ENCODE data around the gene TTI1.

The TTI1 gene

GRCh38 chr20:38054647-38055046 lies 21.4 kb upstream of the TTI1 start:
- no peak for DNase-seq (ENCODE audit: low spot score)

DNA sequence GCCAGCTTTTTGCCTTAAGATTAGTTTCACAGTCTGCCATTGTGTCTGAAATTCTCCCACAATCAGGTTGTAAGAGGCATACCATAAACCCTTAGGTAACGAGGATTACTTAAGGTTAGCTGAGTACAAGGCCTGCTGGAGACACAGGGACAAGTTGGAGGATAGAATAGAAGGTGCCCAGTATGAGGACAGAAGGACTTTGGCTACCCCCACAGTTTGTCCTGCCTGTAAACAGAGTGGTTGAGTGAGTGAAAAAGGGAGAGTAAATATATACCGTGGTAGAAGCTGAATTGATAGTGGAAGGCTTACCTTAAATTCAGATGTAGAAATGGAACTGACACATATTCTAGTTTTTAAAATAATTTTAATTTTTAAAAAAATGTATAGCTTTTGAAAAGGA lies 19.6 kb upstream of the TTI1 start:
- DNase-seq (ENCODE audit: low spot score) = no peak

DNA sequence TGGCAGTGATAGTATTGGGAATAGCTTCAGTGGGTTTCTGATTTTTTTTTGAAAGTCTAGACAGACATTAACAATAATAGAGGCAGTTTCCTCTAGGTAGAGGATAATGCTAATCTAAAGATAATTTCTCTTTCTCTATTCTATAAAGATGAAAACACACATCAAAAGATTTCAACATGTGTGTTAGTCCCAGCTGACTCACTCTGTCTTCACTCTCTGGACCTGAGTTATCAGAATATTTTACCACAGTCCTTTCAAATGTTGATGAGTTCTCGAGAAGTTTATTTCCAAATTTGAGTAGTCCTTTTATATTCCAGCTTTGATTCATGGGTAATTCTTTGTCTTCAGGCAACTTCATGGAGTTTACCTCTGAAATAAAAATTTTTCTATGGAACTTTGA lies 17.4 kb upstream of the TTI1 start:
- DNase-seq (ENCODE audit: low spot score) = no peak

DNA sequence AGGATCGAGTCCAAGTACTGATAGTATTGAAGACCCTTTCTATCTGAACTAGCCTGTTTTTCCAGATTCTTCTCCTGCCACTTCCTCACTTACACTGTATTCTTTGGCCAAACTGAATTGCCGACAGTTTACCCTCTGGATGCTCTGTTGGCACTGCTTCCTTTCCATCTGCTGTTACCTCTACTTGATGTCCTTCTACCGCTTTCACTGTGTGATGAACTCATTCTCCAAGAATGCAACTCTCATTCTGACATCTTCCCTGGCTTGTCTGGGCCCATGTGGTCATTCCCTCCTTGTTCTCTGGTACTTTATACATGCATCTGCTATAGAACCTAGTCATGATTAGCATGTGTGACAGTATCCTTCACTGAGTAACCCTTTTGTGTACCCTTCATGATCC lies 16.5 kb upstream of the TTI1 start:
- no peak for DNase-seq (ENCODE audit: low spot score)

DNA sequence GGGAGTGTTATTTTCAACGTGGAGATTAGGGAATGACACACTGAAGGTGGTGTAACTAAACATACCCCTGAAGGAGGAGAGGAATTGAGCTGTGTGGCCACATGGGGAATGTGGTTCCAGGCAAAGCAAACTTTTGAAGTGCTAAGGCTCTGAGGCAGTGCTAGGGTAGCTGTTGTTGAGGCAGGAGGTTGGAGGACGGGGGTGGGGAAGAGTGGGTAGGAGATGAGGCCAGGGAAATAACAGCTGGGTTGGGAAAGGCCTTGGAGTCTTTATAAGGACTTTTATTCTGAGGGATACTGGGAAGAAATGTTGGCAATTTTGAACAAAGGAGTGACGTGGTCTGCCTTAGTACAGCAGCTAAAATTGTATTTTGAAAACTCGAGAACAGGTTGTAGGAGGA lies 13.3 kb upstream of the TTI1 start:
- no peak for DNase-seq (ENCODE audit: low spot score)

GRCh38 chr20:38044685-38045084 lies 11.4 kb upstream of the TTI1 start:
- no peak for DNase-seq (ENCODE audit: low spot score)

DNA sequence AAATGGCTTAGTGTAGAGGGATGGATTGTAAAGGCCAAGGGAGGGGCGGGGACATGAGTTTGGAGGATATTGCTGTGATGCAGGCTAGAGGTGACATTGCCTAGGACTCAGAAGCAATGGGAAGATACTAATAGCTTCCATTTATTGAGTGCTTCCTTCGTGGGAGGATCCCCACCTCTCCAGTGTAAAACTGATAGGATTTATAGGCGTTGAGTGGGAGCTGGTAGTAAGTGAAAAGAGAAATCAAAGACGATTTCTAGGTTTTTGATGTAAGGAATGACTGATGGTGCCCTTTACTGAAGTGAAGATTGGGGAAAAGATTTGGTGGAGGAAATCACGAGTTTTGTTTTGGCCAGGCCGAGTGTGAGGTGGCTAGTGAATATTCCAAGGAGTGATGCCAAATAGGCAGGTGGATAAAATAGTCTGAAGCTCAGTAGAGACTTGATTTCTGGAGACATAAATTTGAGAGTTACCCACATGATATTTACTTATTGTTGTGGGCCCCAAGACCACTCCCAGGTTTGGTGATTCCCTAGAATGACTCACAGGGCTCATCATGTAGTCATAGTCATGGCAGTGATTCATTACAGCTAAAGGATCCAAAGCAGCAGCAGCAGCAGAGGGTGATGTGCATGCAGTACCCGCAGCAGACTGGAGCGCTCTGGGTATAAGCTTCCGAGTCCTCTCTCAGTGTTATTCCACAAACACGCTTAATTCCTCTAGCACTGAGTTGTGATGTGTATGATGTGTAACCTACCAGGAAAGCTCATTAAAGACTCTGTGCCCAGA lies 10.4 kb upstream of the TTI1 start:
- peak; percentile 40 for DNase-seq (ENCODE audit: low spot score)

- no peak for DNase-seq (ENCODE audit: low spot score)
Measured at GRCh38 chr20:38040276-38040675, 7.0 kb upstream of the TTI1 start.

GRCh38 chr20:38036366-38036765 lies 3.1 kb upstream of the TTI1 start:
- no peak for DNase-seq (ENCODE audit: low spot score)

DNA sequence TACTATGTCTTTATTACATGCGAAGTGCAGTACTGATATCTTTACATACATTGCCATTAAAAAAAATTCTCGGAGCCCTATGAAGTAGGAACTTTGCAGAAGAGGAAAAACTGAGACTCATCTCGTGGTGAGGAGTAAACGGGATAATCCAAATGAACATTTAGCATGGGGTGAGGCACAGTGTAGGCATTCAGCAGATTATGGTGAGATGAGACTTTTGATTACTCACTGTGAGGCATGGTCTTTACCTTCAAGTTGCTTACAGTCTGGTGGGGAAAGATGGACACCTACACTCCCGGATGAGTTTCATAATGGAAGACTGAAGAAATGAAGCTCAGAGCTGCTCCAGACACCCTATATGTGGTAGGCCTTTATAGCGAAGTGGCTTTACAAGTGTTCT lies 1.7 kb upstream of the TTI1 start:
- no peak for DNase-seq (ENCODE audit: low spot score)

DNA sequence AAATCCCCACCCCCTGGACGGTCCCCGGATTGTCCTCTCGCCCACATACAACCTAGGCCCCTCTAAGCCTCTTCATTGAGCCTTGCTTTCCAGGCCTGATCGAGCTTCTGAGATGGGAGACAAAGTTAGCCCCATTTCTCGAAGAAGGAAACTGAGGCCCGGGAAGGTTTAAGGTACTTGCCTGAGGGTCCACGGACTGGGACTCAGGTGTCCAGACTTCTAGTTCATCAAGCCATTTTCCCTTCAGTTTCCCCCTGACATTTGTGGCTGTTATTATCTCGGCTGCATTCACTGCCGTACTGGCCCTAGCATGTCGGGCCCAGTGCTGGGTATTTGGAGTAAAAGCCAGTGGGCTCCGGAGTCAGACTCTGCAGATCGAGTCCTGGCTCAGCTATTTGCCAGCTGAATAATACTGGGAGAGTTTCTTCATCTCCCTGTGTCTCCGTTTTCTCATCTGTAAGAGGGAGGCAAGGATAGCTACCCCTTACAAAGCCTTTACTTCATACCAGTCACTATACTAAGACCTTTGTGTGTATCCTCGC lies 923 bp upstream of the TTI1 start:
- DNase-seq (ENCODE audit: low spot score) = no peak

DNA sequence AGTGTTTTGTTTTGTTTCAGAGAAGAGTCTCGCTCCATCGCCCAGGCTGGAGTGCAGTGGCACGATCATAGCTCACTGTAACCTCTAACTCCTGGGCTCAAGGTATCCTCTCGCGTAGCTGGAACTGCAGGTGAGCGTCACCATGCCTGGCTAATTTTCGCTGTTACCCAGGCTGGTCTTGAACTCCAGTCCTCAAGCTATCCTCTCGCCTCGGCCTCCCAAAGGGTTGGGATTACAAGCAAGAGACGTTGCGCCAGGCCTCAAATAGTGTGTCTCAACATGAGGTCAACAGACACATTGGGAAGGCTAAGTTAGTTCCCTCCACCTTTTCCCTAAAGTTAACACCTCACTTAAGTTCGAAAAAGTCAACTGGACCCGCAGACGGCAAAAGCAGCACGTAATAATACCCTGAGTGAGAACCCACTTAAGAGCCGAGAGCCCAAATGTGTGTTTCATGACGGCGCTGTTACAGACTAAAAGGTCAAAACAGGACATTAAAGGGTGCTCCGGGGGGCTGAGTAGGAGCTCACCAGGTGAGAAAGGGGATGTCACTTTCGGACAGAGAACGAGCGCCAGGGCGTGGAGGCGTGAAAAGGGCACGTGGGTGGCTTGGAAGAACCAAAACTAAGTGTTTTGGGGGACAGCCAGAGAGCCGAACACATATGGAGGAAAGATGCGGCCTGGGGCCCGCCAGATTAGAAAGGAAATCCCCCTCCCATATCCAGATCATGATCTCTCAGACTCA lies 499 bp downstream of the TTI1 start:
- no peak for DNase-seq (ENCODE audit: low spot score)

DNA sequence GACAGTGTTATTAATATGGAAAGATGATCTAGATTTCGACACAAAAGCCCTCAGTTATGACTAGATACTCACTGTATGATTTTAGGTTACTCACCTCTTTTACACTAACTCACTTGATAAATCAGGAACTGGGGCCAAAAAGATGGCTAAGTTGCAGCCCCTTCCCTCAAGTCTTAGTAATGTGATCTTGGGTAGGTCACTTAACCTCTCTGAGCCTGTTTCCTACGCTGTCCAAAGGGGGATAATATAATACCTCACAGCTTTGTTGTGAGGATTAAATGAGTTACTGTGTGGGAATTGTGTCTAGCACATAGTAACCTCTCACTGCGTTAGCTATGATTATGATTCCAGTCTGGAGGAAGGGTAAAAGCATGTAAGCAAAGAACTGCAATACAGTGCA lies 1.3 kb downstream of the TTI1 start:
- DNase-seq (ENCODE audit: low spot score) = no peak

DNA sequence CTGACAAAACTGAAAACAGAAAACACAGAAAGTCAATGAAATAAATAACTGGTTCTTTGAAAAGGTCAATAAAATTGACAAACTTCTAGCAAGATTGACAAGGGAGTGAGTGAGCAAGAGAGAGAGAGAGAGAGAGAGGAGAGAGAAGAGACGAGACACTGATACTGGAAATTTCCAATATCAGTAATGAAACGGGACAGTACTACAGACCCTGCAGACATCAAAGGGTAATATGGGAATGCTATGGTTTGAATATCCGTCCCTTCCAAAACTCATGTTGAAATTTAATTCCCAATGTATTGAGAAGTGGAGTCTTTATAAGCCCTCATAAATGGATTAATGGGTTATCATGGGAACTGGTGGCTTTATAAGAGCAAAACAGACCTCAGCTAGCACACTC lies 3.8 kb downstream of the TTI1 start:
- no peak for DNase-seq (ENCODE audit: low spot score)

DNA sequence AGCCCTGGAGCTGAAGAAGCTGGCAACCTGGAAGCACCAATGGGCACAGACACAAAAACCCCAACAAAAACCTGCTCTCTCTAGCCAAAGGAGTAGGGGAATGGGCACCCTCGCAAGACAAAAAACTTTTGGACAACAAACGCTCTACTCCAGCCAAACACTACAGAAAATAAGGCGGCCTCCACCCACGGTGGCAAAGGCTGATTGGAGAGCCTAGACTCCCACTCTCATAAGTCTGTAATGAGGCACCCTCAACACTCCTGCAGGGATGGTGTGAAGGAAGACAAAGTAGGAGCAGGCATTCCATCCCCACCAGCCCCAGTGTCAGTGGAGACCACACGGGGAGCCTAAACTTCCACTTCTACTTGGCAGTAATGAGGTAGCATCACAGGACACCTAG lies 8.8 kb downstream of the TTI1 start:
- DNase-seq (ENCODE audit: low spot score) = no peak

DNA sequence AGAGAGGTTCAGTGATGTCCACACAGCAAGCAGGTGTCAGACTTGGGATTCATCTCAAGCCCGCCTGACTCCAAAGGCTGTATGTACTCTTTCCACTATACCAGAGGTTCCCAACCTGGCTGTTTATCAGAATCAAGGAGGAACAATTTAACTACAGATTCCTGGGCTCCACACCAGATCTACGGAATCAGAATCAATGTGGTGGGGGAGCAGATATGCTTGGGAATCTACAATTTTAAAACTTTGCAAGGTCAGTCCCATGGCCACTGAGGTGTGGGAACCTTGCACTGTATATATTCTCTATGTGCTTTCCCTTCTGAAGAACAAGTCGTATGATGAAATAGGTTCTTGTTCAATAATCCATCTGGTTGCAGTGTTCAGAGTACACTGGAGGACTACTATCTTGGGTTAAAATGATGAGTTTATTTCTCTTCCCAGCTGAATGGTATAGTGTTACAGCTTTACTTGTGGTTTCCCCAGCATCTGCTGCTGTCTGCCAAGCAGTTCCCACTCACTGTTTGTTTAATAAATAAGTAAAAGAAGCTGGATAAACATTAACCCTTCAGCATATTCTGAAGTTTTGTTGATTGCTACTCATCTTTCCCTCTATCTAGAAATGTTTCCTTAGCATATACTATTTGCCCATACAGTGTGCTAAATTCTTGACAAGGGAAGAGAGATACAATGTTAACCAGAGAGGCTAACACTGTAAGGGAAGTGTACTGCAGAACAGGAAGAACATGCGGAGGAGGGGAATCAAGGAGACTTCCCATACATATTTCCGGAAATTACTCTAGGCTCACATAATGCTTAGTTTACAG lies 9.9 kb downstream of the TTI1 start:
- DNase-seq (ENCODE audit: low spot score) = no peak

DNA sequence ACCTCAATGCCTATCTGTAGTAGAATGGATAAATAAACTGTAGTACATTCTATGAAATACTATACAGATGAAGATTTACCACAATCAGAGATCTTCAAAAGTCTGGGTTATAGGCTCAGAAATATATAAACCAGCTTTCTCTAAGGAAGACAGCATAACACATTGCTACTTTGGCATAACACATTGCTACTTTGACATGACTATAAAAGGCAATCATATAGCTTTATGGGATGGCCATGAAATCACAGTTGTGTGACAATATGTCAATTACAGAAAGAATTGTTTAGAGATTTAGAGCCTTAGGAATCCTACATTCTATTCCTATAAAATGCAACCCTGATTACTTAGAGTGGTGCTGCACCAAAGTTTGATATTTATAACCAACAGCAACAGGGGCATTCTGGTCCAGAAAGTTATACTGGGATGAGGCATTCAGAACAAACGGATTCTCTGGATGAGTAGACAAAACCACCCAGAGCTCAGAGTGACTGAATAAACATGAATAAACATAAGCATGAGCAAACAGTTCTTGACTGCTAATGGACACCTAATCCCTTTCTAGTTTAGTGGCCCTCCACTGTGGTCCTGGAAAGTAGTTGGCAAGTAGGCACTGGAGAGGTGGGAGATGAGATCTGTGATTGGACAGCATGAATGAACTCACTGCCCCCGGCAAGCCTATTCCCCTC lies 12.0 kb downstream of the TTI1 start:
- DNase-seq (ENCODE audit: low spot score) = peak; percentile 29

DNA sequence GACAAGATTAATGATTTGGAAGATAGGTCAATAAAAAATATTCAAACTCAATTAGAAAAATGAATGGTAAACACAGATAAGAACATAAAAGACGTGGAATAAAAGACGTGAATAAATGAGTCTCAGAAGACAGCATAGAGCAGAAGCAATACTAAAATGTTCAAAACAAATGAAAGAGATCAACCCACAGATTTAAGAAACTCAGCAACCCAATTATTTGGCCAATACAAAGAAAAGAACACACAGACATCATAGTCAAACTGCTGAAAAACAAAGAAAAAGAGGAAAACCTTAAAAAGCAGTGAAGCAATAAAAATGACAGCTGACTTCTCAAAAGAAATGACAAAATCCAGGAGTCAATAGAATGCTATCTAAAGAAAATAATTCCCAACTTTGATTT lies 14.9 kb downstream of the TTI1 start:
- DNase-seq (ENCODE audit: low spot score) = no peak

GRCh38 chr20:38017959-38018358 lies 15.3 kb downstream of the TTI1 start:
- DNase-seq (ENCODE audit: low spot score) = no peak

- DNase-seq (ENCODE audit: low spot score) = no peak
Measured at GRCh38 chr20:38013887-38014286, 19.4 kb downstream of the TTI1 start.

GRCh38 chr20:38012332-38012731 lies 20.9 kb downstream of the TTI1 start:
- no peak for DNase-seq (ENCODE audit: low spot score)

GRCh38 chr20:38011696-38012095 lies 21.6 kb downstream of the TTI1 start:
- no peak for DNase-seq (ENCODE audit: low spot score)
